Breast epithelium (tissue), 4 donors: Measurements from ENCODE around the gene ZNF213. TPM values are rescaled to one million over a fixed set of nuclear protein-coding genes. Genes with fewer than 3 reads are reported as not detected.
"Not testable (repeated sequence)": the region's sequence is repeated elsewhere in the genome, so short reads cannot be mapped to it uniquely, and the experiment has no call there.

ENCODE experiments used
- DNase-seq, 2 donors: peaks; one replicate each; pipeline ENCODE4 v3.0.0-alpha.2; 2019; ENCODE audit warnings: low spot score in 2 of 2
- H3K27ac ChIP-seq, 2 donors: fragments of 200-600 bp; sonication (generic) in 1 of 2; one replicate each; pipeline ENCODE4 v1.5.1; 2016 to 2019; ENCODE audit warnings: mild to moderate bottlenecking in 1 of 2
- H3K27me3 ChIP-seq, 2 donors: fragments of 200-600 bp; sonication (generic) in 1 of 2; one replicate each; pipeline versions ENCODE4 v1.5.1 to v1.6.0; 2017 to 2019; ENCODE audit warnings: control low read depth in 1 of 2, mild to moderate bottlenecking in 1 of 2
- H3K36me3 ChIP-seq: fragments of 200-600 bp; one replicate; pipeline ENCODE4 v1.5.1; 2019
- H3K4me1 ChIP-seq, 2 donors: fragments of 200-600 bp; sonication (generic); one replicate each; pipeline ENCODE4 v1.5.1; 2016 to 2019; ENCODE audit warnings: control low read depth in 1 of 2
- H3K4me3 ChIP-seq, 3 donors: fragments of 200-600 bp; sonication (generic); 1 replicate in 2 of 3; 2 replicates in 1 of 3; pipeline ENCODE4 v1.5.1; 2016 to 2019; ENCODE audit warnings: mild to moderate bottlenecking in 3 of 3, moderate library complexity in 2 of 3
- H3K9me3 ChIP-seq, 2 donors: fragments of 200-600 bp; sonication (generic) in 1 of 2; one replicate each; pipeline ENCODE4 v1.5.1; 2016 to 2019; ENCODE audit warnings: control low read depth in 1 of 2
- CTCF ChIP-seq, 3 donors: fragments of 450-650 bp; IDR thresholded peaks; one replicate each; pipeline ENCODE4 v1.5.1; 2016 to 2017; ENCODE audit warnings: antibody characterized with exemption in 3 of 3, mild to moderate bottlenecking in 3 of 3, moderate library complexity in 3 of 3
- POLR2A ChIP-seq: fragments of 450-650 bp; IDR thresholded peaks from one replicate; pipeline ENCODE4 v1.6.1; 2016; ENCODE audit warnings: antibody characterized with exemption, mild to moderate bottlenecking, moderate library complexity
- POLR2AphosphoS5 ChIP-seq, 3 donors: sonication (generic); formaldehyde crosslinking; IDR thresholded peaks; one replicate each; pipeline ENCODE4 v1.6.1; 2017; ENCODE audit warnings: antibody characterized with exemption in 3 of 3
- intact Hi-C: fragments of 100-400 bp; cut with DNase I; formaldehyde crosslinking; loops from one replicate; pipeline ENCODE4 v1.15.1; 2023; ENCODE audit warnings: low total_unique reads
- total RNA-seq, 3 donors: library from RNA; depleted of rRNA; stranded (reverse); fragments of >200 nt; gene quantifications; one replicate each; pipeline ENCODE4 v1.1.0, GENCODE V29; 2016

The ZNF213 gene
- total RNA-seq, 3 donors from 2014 or later: 4.0 to 5.6 (median 5.6) TPM

GRCh38 chr16:3137267-3137666 lies 2.4 kb downstream of the ZNF213 start:
- H3K9me3 ChIP-seq: no peaks in the 10 kb centered on the region
- H3K27ac ChIP-seq: no peak overlapping the region
- H3K4me3 ChIP-seq: no peak overlapping the region
- H3K4me1 ChIP-seq: peaks cover 0 to 6% of the 10 kb centered on the region in 2 donors
- intact Hi-C loops: no loop called here
- TF ChIP-seq POLR2AphosphoS5 (IDR thresholded peaks at IDR 0.05): no peak
- TF ChIP-seq CTCF (IDR thresholded peaks at IDR 0.05): no peak
- no peak for TF ChIP-seq POLR2A
- no peak for DNase-seq
- H3K27me3 ChIP-seq: no peaks in the 10 kb centered on the region
- no peaks in the 10 kb centered on the region for H3K36me3 ChIP-seq

- Histone ChIP-seq H3K27me3 (no peaks in the 10 kb centered on the region), H3K27ac (no peak overlapping the region), H3K4me3 (no peak overlapping the region), H3K9me3 (no peaks in the 10 kb centered on the region), H3K4me1 (peaks cover 0 to 6% of the 10 kb centered on the region in 2 donors), H3K36me3 (no peaks in the 10 kb centered on the region)
- intact Hi-C loops: no loop called here
- no peak for TF ChIP-seq POLR2A
- no peak for TF ChIP-seq CTCF (IDR thresholded peaks at IDR 0.05)
- TF ChIP-seq POLR2AphosphoS5 (IDR thresholded peaks at IDR 0.05): no peak
- DNase-seq: no peak
Measured at GRCh38 chr16:3138342-3138741, 3.5 kb downstream of the ZNF213 start.

DNA sequence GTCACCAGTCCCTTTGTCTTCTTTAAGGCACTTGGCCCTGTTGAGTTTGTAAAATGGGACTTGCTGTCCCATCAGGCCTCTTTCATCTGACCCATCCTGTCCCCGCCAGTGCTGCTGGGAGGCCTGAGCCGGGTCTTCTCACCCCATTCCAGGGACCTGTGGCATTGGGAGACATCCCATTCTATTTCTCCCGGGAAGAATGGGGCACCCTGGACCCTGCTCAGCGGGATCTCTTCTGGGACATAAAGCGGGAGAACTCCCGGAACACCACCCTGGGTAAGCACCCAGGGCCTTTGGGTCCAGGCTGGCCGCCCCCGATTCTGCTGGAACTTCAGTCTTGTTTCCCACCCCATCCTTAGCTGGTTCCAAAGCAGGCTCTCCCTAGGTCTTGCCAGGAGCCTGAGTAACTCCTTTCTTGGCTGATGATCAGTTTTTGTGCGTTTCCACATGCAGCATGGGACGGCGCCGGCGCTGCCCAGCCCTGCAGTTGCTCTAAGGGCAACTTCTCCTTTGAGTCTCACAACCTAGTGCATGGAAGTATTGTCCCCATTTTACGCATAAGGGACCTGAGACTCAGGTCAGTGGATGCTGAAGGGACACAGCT lies 4.1 kb downstream of the ZNF213 start:
- TF ChIP-seq POLR2A (no peak), CTCF (IDR thresholded peaks at IDR 0.05) (no peak), POLR2AphosphoS5 (IDR thresholded peaks at IDR 0.05) (no peak)
- Histone ChIP-seq H3K4me1 (peaks cover 0 to 6% of the 10 kb centered on the region in 2 donors), H3K27me3 (no peaks in the 10 kb centered on the region), H3K4me3 (no peak overlapping the region), H3K36me3 (no peaks in the 10 kb centered on the region), H3K9me3 (no peaks in the 10 kb centered on the region), H3K27ac (peak overlapping the region in 1 of 2 donors; percentile 32)
- no peak for DNase-seq
- intact Hi-C loops: no loop called here

GRCh38 chr16:3139561-3139960 lies 4.7 kb downstream of the ZNF213 start:
- peak overlapping the region in 1 of 2 donors; percentile 58 for H3K27ac ChIP-seq
- H3K27me3 ChIP-seq, H3K9me3 ChIP-seq, intact Hi-C loops, H3K36me3 ChIP-seq, DNase-seq, H3K4me1 ChIP-seq, H3K4me3 ChIP-seq: not testable (repeated sequence)

- intact Hi-C loops: no loop called here
- Histone ChIP-seq H3K27ac (no peak overlapping the region), H3K36me3 (no peaks in the 10 kb centered on the region), H3K4me1 (peaks cover 0 to 6% of the 10 kb centered on the region in 2 donors), H3K9me3 (no peaks in the 10 kb centered on the region), H3K4me3 (no peak overlapping the region), H3K27me3 (no peaks in the 10 kb centered on the region)
- no peak for DNase-seq
- TF ChIP-seq CTCF (IDR thresholded peaks at IDR 0.05): no peak
- no peak for TF ChIP-seq POLR2AphosphoS5 (IDR thresholded peaks at IDR 0.05)
- TF ChIP-seq POLR2A: no peak
Measured at GRCh38 chr16:3140603-3141427, 6.0 kb downstream of the ZNF213 start.
